ELF-1 (cell line): ENCODE measurements around the gene WIPF1.
A peak's percentile ranks its signal among the peaks of the same experiment; 100 is the strongest.
"Not testable (repeated sequence)": the region's sequence is repeated elsewhere in the genome, so short reads cannot be mapped to it uniquely, and the experiment has no call there.

Experiments used
- DNase-seq: peaks from one replicate; pipeline ENCODE4 v3.0.0-alpha.2; 2016; ENCODE audit warnings: low read depth, low spot score

The WIPF1 gene

GRCh38 chr2:174573621-174574081 is 24.0 kb downstream of the WIPF1 start:
- DNase-seq: no peak

- no peak for DNase-seq
Observed at GRCh38 chr2:174572556-174572955, 25.0 kb downstream of the WIPF1 start.

- no peak for DNase-seq
Observed at GRCh38 chr2:174571669-174572323, 25.8 kb downstream of the WIPF1 start.

GRCh38 chr2:174570318-174570958 is 27.2 kb downstream of the WIPF1 start:
- no peak for DNase-seq

- no peak for DNase-seq
Observed at GRCh38 chr2:174569678-174570077, 27.9 kb downstream of the WIPF1 start.

- no peak for DNase-seq
Observed at GRCh38 chr2:174568425-174568824, 29.2 kb downstream of the WIPF1 start.

- no peak for DNase-seq
Observed at GRCh38 chr2:174566871-174567270, 30.7 kb downstream of the WIPF1 start.

GRCh38 chr2:174563530-174564282 is 33.9 kb downstream of the WIPF1 start:
- DNase-seq: no peak

GRCh38 chr2:174561972-174562370 is 35.6 kb downstream of the WIPF1 start:
- DNase-seq: no peak

- DNase-seq: no peak
Observed at GRCh38 chr2:174561283-174561971, 36.2 kb downstream of the WIPF1 start.

GRCh38 chr2:174560737-174561136 is 36.9 kb downstream of the WIPF1 start:
- DNase-seq: no peak

GRCh38 chr2:174555998-174556397 is 41.6 kb downstream of the WIPF1 start:
- DNase-seq: no peak

- no peak for DNase-seq
Observed at GRCh38 chr2:174554529-174555150, 43.0 kb downstream of the WIPF1 start.

- no peak for DNase-seq
Observed at GRCh38 chr2:174553811-174554493, 43.7 kb downstream of the WIPF1 start.

GRCh38 chr2:174552880-174553279 is 44.7 kb downstream of the WIPF1 start:
- no peak for DNase-seq

GRCh38 chr2:174551697-174552096 is 45.9 kb downstream of the WIPF1 start:
- DNase-seq: no peak

GRCh38 chr2:174548646-174549045 is 49.0 kb downstream of the WIPF1 start:
- DNase-seq: not testable (repeated sequence)

- DNase-seq: not testable (repeated sequence)
Observed at GRCh38 chr2:174548021-174548420, 49.6 kb downstream of the WIPF1 start.

- DNase-seq: peak; percentile 91
Observed at GRCh38 chr2:174546519-174547506, 50.8 kb downstream of the WIPF1 start.

- no peak for DNase-seq
Observed at GRCh38 chr2:174545240-174545639, 52.4 kb downstream of the WIPF1 start.
